Activated CD8-positive, alpha-beta memory T cell treated with anti-CD3 and anti-CD28 coated beads for 4 hours (primary cell): ENCODE measurements around the gene PREB.
"Not testable (repeated sequence)": the region's sequence is repeated elsewhere in the genome, so short reads cannot be mapped to it uniquely, and the experiment has no call there.

Experiments used
- DNase-seq, 2 donors: peaks; one replicate each; pipeline ENCODE4 v3.0.0-alpha.2; 2020; ENCODE audit warnings: low read depth in 2 of 2

PREB gene, protein sequence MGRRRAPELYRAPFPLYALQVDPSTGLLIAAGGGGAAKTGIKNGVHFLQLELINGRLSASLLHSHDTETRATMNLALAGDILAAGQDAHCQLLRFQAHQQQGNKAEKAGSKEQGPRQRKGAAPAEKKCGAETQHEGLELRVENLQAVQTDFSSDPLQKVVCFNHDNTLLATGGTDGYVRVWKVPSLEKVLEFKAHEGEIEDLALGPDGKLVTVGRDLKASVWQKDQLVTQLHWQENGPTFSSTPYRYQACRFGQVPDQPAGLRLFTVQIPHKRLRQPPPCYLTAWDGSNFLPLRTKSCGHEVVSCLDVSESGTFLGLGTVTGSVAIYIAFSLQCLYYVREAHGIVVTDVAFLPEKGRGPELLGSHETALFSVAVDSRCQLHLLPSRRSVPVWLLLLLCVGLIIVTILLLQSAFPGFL

DNA sequence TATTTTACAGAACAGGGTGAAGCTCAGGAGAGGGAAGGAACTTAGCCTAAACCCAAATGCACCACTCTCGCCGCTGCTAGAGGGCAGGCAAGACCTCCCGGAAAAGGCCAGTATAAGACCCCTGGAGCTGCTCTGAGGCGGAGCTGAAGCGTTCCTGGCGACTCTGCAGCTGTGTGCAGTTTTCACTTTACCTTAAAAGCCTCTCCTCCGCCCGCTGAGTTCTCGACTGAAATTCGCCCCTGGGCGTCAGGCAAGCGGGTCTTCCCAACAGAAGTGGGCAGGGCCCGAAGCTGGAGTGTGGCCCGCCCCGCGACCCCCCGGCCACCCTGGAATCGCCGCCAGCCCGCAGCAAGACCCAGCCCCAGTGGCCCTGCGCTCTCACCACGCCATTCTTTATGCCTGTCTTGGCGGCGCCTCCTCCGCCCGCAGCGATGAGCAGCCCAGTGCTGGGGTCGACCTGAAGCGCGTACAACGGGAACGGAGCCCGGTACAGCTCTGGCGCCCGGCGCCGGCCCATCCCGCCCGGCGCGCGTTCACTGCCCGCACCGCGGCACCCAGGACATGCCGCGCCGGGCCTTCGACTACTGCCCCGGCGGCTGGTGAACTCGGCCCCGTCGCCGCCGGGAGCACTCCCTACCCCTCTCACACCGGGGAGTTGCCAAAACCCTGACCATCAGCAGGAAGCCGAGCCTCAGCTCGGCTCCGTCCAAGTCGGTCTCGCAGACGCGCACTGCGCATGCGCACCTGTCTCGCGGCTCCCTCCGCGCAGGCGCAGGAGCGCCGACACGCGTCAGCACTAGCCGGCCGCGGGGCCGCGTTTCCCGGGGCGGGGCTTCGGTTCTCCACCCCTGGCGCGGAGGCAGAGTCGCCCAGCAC, at the start of gene PREB:
Gene PREB (minus strand): TSS at position 732 of the 876 bp plus-strand sequence. CDS start 215 bp downstream, at position 517.
- DNase-seq: peak; percentile 96 to 97

DNA sequence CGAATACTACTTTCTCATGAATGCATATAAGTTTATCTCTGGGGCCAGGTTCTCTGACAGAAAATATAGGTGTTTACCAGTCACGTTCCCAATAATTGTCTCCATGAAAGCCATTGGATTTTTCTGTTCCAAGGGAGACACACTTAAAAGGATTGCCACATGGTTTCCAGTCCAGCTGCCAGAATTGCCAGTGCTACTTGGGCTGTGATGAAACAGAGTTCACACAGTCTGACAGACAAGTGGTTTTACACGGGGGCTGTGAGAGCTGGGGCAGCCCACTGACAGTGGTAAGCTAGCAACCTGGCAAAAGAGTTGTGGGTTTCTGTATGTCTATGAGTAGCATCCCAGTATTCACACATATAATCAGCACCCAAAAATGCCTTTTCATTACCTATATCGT, 49.7 kb upstream of the PREB start:
- no peak for DNase-seq

DNA sequence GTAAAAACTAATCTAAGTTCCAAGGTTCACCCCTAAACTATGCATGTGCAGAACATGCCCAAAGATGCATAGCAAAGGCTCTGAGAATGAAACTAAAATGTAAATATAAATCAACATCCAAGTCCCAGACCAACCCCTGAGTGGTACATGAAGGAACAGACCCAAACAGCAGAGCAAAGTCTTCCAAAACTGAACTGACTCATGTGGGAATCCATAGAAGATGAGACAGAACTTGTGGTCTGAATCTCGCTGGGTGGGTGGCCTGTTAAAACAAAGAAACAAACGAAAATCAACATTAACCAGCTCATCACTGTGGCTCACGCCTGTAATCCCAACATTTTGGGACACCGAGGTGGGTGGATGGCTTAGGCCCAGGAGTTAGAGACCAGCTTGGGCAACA, 47.9 kb upstream of the PREB start:
- no peak for DNase-seq

DNA sequence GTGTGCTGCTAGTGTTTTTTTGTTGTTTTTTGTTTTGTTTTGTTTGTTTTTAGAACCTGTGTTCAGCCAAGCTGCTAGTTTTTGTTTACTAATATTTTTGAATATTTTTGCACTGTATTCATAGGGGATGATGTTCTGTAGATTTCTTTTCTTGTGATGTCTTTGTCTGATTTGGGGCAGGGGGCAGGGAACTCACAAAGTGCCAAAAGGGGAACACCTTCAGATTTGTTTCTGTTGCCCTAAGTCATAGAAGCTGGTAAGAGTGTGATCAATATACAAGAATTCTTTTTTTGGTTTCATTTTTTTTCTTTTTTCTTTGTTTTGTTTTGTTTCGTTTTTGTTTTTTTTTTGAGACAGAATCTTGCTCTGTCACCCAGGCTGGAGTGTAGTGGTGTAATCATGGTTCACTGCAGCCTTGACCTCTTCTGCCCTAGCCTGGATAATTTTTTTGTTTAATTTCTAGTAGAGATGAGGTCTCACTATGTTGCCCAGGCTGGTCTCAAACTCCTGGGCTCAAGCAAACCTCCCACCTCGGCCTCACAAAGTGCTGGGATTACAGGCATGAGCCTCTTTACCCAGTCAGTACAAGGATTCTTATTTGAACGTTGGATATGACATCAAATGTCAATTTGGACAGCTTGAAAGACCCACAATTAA, 45.0 kb upstream of the PREB start:
- DNase-seq: no peak

DNA sequence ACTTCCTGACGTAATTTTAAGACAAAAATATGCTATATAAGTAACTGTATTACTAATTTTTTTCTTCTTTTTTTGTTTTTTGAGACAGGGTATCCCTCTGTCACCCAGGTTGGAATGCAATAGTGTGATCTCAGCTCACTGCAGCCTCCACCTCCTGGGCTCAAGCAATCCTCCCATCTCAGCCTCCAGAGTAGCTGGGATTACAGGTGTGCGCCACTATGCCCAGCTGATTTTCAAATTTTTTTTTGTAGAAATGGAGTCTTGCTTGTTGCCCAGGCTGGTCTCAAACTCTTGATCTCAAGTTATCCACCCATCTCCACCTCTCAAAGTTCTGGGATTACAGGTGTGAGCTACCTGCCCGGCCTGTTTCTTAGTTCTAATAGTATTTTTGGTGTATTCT, 44.0 kb upstream of the PREB start:
- no peak for DNase-seq

DNA sequence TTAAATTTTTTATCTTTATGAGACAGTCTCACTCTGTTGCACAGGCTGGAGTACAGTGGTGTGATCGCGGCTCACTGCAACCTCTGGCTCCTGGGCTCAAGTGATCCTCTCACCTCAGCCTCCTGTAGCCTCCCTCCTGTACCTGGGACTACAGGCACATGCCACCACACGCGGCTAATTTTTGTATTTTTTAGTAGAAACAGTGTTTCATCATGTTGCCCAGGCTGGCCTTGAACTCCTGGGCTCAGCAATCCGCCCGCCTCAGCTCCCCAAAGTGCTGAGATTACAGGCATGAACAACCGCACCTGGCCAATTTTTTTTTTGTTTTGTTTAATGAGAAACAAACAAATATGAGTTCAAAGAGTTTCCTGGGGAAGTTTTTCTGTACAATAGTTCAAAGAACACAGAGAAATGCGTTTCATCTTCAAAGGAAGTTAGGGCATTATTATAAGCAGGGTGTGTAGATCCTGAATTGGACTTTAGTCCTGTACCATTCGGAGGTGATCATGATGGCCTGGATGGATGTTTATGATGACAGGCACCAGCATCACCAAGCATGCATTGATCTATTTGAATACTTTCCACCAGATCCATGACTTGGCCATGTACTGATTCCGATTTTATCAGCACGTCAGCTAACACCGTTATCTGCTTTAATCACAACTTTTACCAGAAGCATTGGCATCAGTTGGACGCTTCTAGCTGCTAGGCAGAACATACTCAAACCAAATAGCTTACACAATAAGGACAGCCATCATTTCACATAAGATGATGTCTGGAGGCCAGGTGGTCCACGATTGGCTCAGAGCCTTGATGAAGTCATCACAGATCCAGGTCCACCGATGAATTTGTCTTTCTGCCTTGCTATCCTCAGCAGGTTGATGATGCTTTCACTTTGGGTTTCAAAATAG, 43.3 kb upstream of the PREB start:
- no peak for DNase-seq

DNA sequence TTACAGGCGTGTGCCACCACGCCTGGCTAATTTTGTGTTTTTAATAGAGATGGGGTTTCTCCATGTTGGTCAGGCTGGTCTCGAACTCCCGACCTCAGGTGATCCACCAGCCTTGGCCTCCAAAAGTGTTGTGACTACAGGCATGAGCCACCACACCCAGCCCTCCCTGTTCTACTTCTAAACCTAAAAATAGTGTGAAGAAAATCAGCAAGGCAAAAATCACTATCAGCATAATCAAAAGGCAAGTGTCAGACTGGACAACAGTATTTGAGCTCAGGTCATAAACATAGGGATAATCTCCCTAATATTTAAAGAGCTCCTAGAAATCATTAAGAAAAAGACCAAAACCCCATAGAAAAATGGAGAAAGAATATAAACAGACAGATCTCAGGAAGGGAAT, 41.3 kb upstream of the PREB start:
- DNase-seq: not testable (repeated sequence)

DNA sequence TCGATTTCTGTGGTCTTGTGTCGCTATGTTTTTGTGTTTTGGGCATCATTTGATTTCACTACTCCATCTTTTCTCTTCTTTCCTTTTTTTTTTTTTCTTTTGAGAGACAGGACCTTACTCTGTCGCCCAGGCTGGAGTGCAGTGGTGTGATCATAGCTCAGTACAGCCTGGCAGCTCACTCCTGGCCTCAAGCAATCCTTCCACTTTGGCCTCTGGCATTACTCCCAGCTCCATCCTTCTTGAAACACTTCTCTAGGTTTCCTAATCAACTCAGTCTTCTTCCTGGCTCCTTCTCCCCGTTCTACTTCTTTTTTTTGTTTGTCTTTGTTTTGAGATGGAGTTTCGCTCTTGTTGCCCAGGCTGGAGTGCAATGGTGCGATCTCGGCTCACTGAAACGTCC, 40.9 kb upstream of the PREB start:
- no peak for DNase-seq

DNA sequence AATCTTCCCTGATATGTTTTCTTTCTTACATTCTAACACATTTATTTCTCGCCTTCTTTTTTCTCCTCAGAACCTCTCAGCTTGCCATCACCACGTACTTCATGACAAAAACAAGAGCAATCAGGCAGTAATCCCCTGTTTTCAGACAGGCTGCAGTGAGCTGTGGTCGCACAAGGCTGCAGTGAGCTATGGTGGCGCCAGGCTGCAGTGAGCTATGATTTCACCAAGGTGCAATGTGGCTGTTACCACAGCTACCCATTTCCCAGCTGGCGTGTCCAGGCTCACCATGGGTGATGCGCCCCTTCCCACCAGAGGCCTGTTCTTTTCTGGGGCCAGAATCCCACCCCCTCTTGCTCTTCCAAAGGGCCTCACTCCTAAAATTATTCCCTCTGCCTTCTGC, 40.2 kb upstream of the PREB start:
- DNase-seq: no peak

DNA sequence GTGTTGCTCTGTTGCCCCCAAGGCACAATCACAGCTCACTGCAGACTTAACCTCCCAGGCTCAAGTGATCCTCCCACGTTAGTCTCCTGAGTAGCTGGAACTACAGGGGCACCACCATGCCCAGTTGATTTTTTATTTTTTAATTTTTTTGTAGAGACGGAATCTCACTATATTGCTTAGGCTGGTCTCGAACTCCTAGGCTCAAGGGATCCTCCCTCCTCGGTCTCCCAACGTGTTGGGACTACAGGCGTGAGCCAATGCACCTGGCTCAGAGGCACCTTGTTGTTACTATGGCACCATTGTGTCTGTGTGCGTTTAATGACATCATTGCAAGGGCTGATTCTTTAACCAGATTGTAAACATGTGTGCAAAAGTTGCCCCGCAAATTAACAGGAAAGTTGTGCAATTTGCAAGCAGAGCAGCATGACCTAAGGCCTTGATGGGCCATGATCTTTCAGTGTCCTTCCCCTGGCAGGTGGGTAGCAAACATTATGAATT, 37.0 kb upstream of the PREB start:
- DNase-seq: no peak

DNA sequence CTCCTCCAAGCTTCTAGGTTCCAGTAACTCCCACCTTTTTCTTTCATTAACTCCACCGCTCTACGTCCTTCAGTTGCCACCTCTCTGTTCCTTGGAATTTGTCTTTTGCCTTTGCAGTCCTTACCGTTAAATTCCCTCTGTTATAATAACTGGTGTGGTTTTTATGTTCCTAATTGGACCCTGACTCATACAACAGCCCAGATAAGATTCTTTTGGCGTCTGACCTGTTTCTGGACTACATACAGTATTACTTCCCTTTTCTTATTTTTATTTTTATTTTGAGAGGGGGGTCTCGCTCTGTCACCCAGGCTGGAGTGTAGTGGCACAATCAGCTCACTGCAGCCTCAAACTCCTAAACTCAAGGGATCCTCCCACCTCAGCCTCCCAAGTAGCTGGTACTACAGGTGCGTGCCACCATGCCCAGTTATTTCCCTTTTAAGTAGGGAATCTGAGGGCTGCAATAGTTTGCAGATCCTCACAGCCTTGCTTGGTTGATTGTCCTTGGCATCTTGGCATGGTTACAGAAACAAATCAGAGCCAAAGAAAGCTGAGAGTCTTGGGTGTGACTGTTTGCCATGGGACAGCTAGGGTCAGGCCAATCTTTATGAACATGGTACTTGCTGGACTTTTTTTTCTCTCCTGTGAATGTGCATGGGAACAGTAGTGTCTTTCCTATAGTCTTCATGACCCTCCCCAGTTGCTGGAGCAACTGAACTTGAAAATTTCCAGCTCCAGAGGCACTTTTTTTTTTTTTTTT, 36.3 kb upstream of the PREB start:
- no peak for DNase-seq

DNA sequence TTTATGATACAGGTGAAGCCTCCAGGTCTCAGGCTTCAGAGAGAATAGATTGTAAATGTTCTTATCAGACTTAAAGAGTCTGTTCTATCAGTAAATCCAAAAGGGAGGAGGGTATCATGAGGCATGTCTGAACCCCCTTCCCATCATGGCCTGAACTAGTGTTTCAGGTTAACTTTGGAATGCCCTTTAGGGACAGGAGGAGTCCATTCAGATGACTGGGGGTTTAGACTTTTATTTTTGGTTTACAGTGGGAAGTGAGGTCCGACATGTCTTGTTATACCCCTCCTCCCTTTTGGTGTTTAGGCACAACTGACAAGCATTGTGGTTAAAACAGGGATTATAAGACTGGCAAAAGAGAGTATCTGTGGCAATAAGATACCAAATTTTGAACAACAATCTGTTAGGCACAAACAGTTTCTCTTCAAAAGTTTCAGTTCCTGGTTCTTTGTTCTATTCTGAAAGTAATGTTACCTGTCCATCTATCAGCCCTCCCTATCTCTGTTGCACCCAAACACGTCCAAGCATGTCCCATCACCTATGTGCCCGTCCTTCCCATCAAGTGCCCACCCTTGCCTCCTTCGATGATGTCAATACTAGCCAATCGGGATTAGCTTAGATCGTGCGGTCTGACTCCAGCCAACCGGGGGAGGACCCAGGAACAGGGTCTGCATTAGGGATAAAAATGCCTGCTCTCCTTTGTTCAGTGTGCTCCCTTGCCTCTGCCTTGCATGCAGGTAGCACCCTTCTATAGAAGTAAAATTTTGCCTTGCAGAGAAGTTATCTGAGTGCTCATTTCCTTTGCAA, 30.7 kb upstream of the PREB start:
- no peak for DNase-seq

DNA sequence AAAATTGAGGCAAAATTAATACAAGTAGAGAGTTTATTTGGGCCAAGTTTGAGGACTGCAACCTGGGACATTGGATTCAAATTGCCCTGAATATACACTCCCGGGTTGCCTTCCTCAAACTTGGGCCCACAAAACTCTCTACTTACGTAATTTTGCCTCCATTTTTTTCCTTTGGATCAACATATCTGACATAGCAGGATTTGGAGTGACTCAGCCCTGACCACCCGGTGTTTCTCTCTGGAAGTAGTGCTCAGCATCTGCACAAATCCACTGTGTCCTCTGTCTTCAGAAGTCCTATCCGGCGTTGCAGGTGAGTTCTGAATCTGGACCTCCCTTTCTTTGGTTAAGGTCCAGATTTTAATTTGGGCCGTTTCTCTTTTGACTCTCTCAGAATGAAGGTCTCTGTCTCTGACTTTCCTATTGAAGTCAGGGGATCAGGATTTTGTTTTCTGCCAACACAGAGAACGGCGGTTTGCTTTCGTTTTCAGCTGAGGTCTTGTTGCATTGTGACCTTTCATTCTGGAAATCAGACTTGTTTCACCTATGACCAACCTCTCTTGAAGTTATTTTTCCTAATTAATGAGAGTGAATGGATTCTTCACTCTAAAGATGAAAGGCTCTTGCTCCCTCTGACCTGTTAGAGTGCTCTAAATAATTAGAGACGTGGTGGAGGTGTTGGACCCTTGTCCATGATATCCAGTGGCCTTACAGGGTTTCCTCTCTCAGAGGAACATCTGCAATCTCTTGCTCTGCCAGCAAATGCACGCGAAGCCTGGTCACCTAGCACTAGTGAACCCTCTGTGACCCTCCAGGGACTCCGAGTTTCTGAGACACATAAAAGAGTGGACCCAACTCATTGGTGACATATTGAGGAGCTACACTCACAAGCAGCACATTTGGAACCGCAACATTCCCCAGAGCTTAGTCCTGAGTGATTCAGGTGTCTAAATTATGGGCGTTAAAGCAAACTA, 28.0 kb upstream of the PREB start:
- DNase-seq: no peak

DNA sequence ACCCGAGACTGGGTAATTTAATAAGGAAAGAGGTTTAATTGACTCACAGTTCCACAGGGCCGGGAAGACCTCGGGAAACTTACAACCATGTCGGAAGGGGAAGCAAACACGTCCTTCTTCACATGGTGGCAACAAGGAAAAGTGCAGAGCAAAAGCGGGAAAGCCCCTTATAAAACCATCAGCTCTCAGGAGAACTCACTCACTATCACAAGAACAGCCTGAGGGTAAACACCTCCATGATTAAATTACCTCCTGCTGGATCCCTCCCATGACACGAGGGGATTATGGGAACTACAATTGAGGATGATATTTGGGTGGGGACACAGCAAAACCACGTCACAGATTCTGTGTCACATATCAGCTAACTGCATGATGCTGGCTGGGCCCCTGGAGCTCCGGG, 25.8 kb upstream of the PREB start:
- no peak for DNase-seq

DNA sequence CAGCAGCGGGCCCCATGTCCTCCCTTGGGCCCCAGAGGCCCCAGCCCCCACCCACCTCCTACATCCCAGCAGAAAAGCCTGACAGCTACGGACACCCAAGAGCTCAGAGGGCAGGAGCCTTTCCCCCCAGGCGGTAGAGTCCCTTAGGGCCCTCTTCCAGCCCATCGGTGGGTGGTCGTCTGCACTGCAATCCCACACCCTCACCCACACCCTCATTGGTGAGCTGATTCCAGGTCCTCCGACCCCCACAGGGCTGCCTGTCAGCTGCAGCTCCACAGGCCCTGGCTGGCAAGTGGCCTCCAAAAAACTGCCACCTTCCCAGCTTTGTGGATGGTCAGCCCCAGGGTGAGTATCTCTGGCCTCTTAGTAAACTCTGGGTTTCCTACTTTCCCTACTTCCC, 24.8 kb upstream of the PREB start:
- DNase-seq: no peak

DNA sequence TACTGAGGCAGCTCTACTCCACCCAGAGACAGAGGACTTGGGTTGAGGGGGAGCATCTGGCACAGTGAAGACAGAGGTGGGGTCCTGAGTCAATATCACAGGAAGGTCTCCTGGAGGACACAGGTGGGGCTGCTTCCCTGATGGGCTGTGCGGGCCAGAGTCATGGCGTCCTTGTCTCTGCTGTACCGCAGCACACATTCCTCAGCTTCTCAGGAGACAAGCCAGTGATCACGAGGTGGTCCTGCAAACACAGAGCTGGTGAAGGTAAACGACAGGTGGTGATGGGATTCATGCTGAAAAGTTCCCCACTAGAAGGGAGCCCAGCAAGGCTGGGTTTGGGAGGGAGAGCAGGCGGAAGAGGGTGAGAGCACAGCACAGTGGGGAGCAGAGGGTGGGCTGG, 24.0 kb upstream of the PREB start:
- DNase-seq: no peak

DNA sequence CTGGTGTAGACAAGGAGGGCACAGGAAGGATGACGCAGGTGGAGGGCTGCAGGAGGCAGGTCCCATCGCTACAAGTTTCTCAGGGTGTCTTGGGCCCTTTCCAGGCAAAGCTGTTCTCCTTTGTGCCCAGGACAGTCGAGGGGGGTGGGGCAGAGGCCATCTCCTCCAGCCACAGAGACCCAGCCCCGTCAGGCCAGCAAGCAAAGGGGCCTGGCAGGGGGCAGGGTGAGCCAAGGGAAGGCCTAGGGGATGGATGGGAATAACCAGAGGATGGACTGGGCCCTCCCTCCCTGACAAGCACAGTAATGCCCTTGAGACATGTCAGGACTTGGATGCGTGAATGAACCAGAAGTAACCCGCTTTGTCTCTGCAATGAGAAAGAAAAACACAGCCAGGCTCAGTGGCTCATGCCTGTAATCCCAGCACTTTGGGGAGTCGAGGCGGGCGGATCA, 20.7 kb upstream of the PREB start:
- DNase-seq: no peak

DNA sequence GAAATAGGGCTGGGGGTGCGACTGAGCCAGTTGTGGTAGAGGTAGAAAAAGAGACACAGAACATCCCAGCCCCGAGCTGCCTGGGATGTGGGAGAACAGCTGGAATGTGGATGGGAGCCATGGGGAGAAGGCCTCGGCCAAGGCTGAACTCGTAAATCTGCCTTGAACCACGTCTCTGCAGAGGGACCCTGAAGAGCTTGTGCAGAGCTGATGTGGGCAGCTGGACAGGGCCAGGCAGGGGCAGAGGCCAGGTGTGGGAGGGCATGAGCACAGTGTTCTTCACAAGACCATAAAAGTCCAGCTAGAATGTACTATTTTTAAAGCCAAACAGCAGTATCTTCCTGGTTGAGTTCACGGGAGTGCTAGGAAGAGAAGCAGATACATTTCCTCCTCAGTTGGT, 20.1 kb upstream of the PREB start:
- no peak for DNase-seq
